ENCODE data around the gene SLC7A14. TPM values are rescaled to one million over a fixed set of nuclear protein-coding genes. Genes with fewer than 3 reads are reported as not detected.

Gene SLC7A14
- total and polyA plus RNA-seq, 2 of the 13 experiments (the other 11 are each of a cell fraction or from before 2014, with no cell fraction given) = not detected

DNA sequence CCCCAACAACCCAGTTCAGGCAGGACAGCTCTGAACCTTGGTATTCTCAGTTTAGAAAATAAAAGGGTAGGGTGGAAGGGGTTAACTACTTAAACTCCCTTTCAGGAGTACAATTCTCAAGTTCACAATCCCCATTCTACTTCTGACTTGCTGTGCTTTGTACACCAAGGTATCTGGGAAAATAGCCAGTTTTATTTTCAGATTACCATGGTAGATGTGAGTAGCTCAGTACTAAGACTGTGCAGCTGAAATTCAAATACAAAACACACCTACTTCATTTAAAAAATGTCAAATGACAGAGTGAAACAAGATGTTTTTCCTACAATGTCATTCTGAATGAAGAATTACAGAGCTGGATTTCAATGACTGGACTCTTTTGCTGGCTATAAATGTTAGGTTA, 27.4 kb downstream of the SLC7A14 start:
- Histone ChIP-seq H3K9ac (ENCODE audit: insufficient read depth, low read depth, low read length) (no peak overlapping the region), H3K36me3 (replicated peaks in 1 of 2; ENCODE audit: control insufficient read depth in 1 of 2, insufficient read depth in 2 of 2, low read length in 2 of 2) (no peaks in the 10 kb centered on the region), H3K79me2 (ENCODE audit: insufficient read depth, low read length) (no peaks in the 10 kb centered on the region), H4K20me1 (ENCODE audit: insufficient read depth, low read length) (no peaks in the 10 kb centered on the region), H3K27ac (ENCODE audit: extremely low read length, insufficient read depth, low read length) (no peak overlapping the region), H3K4me3 (replicated peaks in 1 of 3; ENCODE audit: insufficient read depth in 1 of 3, low read depth in 2 of 3, low read length in 3 of 3) (no peak overlapping the region), H3K4me2 (ENCODE audit: low read depth, low read length) (no peak overlapping the region), H3K4me1 (ENCODE audit: insufficient read depth, low read length) (no peaks in the 10 kb centered on the region), H2AFZ (ENCODE audit: low read length) (no peak overlapping the region), H3K9me3 (ENCODE audit: low read length) (no peaks in the 10 kb centered on the region), H3K27me3 (ENCODE audit: control insufficient read depth in 1 of 2, insufficient read depth in 2 of 2, low read length in 2 of 2) (no peaks in the 10 kb centered on the region)
- ChIA-PET POLR2A (no interaction called here), CTCF (ENCODE audit: low intra/inter-chr PET ratio, low total read pairs) (no interaction called here)
- TF ChIP-seq NCOA1 (CRISPR knock-in tag; IDR thresholded peaks at IDR 0.05) = no peak
- TF ChIP-seq RXRA (CRISPR knock-in tag; IDR thresholded peaks at IDR 0.05) = no peak
- TF ChIP-seq ZSCAN12 (CRISPR knock-in tag; IDR thresholded peaks at IDR 0.05) = no peak
- no peak for TF ChIP-seq ZNF713 (CRISPR knock-in tag; IDR thresholded peaks at IDR 0.05)
- TF ChIP-seq, protein P1, sequence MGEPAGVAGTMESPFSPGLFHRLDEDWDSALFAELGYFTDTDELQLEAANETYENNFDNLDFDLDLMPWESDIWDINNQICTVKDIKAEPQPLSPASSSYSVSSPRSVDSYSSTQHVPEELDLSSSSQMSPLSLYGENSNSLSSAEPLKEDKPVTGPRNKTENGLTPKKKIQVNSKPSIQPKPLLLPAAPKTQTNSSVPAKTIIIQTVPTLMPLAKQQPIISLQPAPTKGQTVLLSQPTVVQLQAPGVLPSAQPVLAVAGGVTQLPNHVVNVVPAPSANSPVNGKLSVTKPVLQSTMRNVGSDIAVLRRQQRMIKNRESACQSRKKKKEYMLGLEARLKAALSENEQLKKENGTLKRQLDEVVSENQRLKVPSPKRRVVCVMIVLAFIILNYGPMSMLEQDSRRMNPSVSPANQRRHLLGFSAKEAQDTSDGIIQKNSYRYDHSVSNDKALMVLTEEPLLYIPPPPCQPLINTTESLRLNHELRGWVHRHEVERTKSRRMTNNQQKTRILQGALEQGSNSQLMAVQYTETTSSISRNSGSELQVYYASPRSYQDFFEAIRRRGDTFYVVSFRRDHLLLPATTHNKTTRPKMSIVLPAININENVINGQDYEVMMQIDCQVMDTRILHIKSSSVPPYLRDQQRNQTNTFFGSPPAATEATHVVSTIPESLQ (CRISPR knock-in tag; conservative IDR thresholded peaks at IDR 0.05) = no peak
- no peak for TF ChIP-seq KLF13 (CRISPR knock-in tag; IDR thresholded peaks at IDR 0.05)
- TF ChIP-seq, protein P2, sequence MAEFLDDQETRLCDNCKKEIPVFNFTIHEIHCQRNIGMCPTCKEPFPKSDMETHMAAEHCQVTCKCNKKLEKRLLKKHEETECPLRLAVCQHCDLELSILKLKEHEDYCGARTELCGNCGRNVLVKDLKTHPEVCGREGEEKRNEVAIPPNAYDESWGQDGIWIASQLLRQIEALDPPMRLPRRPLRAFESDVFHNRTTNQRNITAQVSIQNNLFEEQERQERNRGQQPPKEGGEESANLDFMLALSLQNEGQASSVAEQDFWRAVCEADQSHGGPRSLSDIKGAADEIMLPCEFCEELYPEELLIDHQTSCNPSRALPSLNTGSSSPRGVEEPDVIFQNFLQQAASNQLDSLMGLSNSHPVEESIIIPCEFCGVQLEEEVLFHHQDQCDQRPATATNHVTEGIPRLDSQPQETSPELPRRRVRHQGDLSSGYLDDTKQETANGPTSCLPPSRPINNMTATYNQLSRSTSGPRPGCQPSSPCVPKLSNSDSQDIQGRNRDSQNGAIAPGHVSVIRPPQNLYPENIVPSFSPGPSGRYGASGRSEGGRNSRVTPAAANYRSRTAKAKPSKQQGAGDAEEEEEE (CRISPR knock-in tag; IDR thresholded peaks at IDR 0.05; ENCODE audit: borderline replicate concordance) = no peak
- TF ChIP-seq ATF7-NPFF (CRISPR knock-in tag; IDR thresholded peaks at IDR 0.05; ENCODE audit: low read depth) = no peak
- TF ChIP-seq ATF1 (CRISPR knock-in tag; IDR thresholded peaks at IDR 0.05) = no peak
- no peak for TF ChIP-seq ZNF552 (CRISPR knock-in tag; IDR thresholded peaks at IDR 0.05; ENCODE audit: borderline replicate concordance)
- TF ChIP-seq ZMYM3 (CRISPR knock-in tag; IDR thresholded peaks at IDR 0.05) = no peak
- TF ChIP-seq ZNF282 (IDR thresholded peaks at IDR 0.05; ENCODE audit: partially characterized antibody) = no peak
- in situ Hi-C loops (cut with HindIII; ENCODE audit: extremely low pct_ligation_motif_present, low pct_unique_long_range_greater_than_20kb) = no loop called here
- BruUV-seq (replicated peaks) = no TSS peak
- DNase-seq (ENCODE audit: low spot score) = no peak
- FAIRE-seq = no peak
- intact Hi-C loops (cut with micrococcal nuclease; ENCODE audit: unreplicated experiment) = no loop called here
- ATAC-seq = no peak
